ENCODE measurements around the gene SLC38A6. TPM values are rescaled to one million over a fixed set of nuclear protein-coding genes. Genes with fewer than 3 reads are reported as not detected.

SLC38A6 gene
- total RNA-seq, 6 experiments from 2014 or later, result 3.5 to 6.8 (median 5.9) TPM

DNA sequence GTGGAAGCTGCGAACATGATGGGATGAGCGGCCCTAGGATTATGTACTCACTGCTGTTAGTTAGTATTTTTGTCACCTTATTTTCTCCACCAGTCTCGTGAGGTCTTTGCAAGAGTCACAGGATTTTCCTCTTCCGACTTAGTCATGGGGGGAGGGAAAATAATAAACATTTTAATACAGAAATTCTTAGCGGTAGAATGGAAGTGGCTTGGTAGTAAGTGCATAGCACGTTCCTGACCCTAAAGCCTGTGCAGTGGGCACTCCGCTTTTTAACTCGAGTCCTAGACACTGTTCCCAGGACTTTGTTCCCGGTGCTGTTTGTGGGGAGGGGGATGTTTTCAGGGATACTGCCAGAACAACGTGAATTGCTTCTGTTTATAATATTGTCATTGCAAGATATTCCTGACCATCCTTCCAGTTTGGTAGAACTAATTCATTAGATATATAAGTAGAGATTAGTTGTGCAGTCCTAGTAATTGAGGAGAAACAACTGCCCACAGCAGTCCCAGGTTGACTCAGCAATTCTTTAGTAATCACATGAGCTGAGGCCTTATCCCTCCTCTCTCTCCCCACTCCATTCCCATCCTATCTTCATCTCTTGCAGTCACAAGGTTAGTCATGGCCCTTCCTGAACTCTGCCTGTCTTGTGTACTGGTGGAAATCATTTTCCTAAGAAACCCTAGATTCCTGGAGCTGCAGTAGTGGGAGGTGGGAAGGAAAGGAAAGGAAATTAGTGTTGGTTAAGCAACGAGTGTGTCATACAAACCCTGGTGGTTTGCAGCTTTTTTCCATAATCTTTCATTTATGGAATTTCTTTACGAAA is 799 bp downstream of the SLC38A6 start:
- Histone ChIP-seq H3K27ac (peak overlapping the region in 2 of 3 donors; percentile 68 to 79), H3K4me3 (peak overlapping the region; percentile 81 to 87 (median 81)), H3K4me1 (peaks cover 0 to 6% (median 2%) of the 10 kb centered on the region in 4 donors), H3K27me3 (no peaks in the 10 kb centered on the region), H3K9me3 (no peaks in the 10 kb centered on the region), H3K36me3 (peaks cover 0 to 6% (median 0%) of the 10 kb centered on the region in 4 donors)
- no peak for TF ChIP-seq POLR2A (IDR thresholded peaks at IDR 0.05)
- TF ChIP-seq, protein P1, sequence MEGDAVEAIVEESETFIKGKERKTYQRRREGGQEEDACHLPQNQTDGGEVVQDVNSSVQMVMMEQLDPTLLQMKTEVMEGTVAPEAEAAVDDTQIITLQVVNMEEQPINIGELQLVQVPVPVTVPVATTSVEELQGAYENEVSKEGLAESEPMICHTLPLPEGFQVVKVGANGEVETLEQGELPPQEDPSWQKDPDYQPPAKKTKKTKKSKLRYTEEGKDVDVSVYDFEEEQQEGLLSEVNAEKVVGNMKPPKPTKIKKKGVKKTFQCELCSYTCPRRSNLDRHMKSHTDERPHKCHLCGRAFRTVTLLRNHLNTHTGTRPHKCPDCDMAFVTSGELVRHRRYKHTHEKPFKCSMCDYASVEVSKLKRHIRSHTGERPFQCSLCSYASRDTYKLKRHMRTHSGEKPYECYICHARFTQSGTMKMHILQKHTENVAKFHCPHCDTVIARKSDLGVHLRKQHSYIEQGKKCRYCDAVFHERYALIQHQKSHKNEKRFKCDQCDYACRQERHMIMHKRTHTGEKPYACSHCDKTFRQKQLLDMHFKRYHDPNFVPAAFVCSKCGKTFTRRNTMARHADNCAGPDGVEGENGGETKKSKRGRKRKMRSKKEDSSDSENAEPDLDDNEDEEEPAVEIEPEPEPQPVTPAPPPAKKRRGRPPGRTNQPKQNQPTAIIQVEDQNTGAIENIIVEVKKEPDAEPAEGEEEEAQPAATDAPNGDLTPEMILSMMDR (IDR thresholded peaks at IDR 0.05), result no peak
- intact Hi-C loops (cut with DNase I), result no loop called here
- DNase-seq, result no peak
- WGBS (ENCODE audit: insufficient coverage, low coverage, low lambda C conversion rate, missing lambda C conversion rate), result 16% methylated on average over 11 of the region's 12 CpGs
- peak in 2 of 4 donors; percentile 14 to 21 for ATAC-seq

DNA sequence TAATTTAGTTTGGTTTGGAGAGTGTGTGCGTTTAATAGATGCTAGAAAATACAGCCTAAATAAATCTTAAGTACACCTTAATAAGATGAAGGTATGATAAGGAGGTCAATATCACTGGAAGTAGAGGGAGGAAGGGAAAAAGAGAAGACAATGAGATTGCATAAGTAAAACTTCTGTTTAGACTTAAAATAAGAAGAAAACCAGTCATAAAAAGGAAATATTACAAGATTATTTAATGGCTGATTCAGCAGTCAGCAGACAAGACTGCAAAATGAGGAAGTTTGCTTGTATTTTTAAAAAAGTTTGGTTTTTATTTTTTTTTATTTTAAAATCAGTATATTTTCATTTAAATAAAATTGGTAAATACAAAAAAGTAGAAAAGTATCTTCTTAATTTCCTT is 3.2 kb downstream of the SLC38A6 start:
- no peak for DNase-seq
- Histone ChIP-seq H3K4me3 (no peak overlapping the region), H3K36me3 (peaks cover 0 to 6% (median 0%) of the 10 kb centered on the region in 4 donors), H3K27ac (no peak overlapping the region), H3K27me3 (no peaks in the 10 kb centered on the region), H3K9me3 (no peaks in the 10 kb centered on the region), H3K4me1 (peaks cover 0 to 6% (median 2%) of the 10 kb centered on the region in 4 donors)
- no peak for ATAC-seq
- intact Hi-C loops (cut with DNase I), result no loop called here
- WGBS (ENCODE audit: insufficient coverage, low coverage, low lambda C conversion rate, missing lambda C conversion rate), result 77% methylated on average over 1 of the region's 1 CpG
- TF ChIP-seq POLR2A (IDR thresholded peaks at IDR 0.05), result no peak
- TF ChIP-seq, protein P1 (IDR thresholded peaks at IDR 0.05), result no peak

GRCh38 chr14:60986500-60986899 is 5.5 kb downstream of the SLC38A6 start:
- Histone ChIP-seq H3K36me3 (peaks cover 0 to 8% (median 0%) of the 10 kb centered on the region in 4 donors), H3K9me3 (no peaks in the 10 kb centered on the region), H3K4me3 (no peak overlapping the region), H3K27me3 (no peaks in the 10 kb centered on the region), H3K27ac (no peak overlapping the region), H3K4me1 (peaks cover 0 to 6% (median 2%) of the 10 kb centered on the region in 4 donors)
- WGBS (ENCODE audit: insufficient coverage, low coverage, low lambda C conversion rate, missing lambda C conversion rate), result 100% methylated on average over 2 of the region's 2 CpGs
- TF ChIP-seq, protein P1 (IDR thresholded peaks at IDR 0.05), result no peak
- no peak for TF ChIP-seq POLR2A (IDR thresholded peaks at IDR 0.05)
- ATAC-seq (no peak), DNase-seq (no peak)
- intact Hi-C loops (cut with DNase I), result no loop called here

- no peaks in the 10 kb centered on the region for H3K9me3 ChIP-seq
- no peaks in the 10 kb centered on the region for H3K4me1 ChIP-seq
- intact Hi-C loops (cut with DNase I), result no loop called here
- DNase-seq, result no peak
- peaks cover 0 to 8% (median 0%) of the 10 kb centered on the region in 4 donors for H3K36me3 ChIP-seq
- H3K4me3 ChIP-seq, result no peak overlapping the region
- TF ChIP-seq, protein P1 (IDR thresholded peaks at IDR 0.05), result no peak
- TF ChIP-seq POLR2A (IDR thresholded peaks at IDR 0.05), result no peak
- 79% methylated on average over 1 of the region's 2 CpGs for WGBS (ENCODE audit: insufficient coverage, low coverage, low lambda C conversion rate, missing lambda C conversion rate)
- no peaks in the 10 kb centered on the region for H3K27me3 ChIP-seq
- no peak overlapping the region for H3K27ac ChIP-seq
- peak in 2 of 4 donors; percentile 39 to 48 for ATAC-seq
Observed at GRCh38 chr14:60989599-60989998, 8.6 kb downstream of the SLC38A6 start.

Data from right lobe of liver (tissue), 6 donors.